ENCODE results near the gene ATXN7L1.

The ATXN7L1 gene

GRCh38 chr7:105691680-105692564 lies 184.5 kb downstream of the ATXN7L1 start:
- no peak for DNase-seq (ENCODE audit: low spot score)
- TF ChIP-seq, protein P1, sequence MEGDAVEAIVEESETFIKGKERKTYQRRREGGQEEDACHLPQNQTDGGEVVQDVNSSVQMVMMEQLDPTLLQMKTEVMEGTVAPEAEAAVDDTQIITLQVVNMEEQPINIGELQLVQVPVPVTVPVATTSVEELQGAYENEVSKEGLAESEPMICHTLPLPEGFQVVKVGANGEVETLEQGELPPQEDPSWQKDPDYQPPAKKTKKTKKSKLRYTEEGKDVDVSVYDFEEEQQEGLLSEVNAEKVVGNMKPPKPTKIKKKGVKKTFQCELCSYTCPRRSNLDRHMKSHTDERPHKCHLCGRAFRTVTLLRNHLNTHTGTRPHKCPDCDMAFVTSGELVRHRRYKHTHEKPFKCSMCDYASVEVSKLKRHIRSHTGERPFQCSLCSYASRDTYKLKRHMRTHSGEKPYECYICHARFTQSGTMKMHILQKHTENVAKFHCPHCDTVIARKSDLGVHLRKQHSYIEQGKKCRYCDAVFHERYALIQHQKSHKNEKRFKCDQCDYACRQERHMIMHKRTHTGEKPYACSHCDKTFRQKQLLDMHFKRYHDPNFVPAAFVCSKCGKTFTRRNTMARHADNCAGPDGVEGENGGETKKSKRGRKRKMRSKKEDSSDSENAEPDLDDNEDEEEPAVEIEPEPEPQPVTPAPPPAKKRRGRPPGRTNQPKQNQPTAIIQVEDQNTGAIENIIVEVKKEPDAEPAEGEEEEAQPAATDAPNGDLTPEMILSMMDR (IDR thresholded peaks at IDR 0.05), result no peak
- Histone ChIP-seq H3K4me3 (peak overlapping the region; percentile 70), H3K27ac (peak overlapping the region in 1 of 2 donors; percentile 61)

- DNase-seq (ENCODE audit: low spot score), result no peak
- Histone ChIP-seq H3K4me3 (peak overlapping the region; percentile 70), H3K27ac (peak overlapping the region in 1 of 2 donors; percentile 78)
- TF ChIP-seq, protein P1 (IDR thresholded peaks at IDR 0.05), result no peak
Measured at GRCh38 chr7:105691082-105691679, 185.2 kb downstream of the ATXN7L1 start.

DNA sequence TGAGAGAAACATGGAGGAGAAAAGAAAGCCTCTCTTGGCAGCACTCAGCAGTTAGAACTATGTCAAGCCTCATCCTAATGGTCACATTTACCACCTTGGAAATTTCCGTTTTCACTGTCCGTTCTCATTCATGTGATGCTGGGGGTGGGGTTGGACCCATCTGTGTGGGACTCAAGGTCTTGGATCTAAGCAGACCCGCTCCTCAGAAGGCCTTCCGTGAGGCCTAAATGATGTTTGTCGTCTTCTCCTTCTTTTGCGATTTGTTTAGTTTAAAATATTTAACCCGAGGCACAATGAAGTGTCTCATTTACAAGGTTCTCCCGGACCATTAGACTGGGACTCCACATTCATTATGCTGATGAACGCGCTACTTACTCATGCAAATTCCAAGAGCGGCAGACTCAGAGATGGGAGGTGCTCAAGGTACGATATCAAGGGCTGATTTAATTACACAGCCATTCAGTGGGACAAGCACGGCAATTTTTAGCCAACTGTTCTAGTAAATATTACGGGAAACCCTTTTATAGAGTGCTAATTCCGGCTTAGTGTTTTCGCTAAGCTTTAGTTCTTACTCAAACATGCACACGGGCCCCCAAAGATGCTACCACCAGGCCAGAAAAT lies 186.0 kb downstream of the ATXN7L1 start:
- peak overlapping the region in 1 of 2 donors; percentile 78 for H3K27ac ChIP-seq
- TF ChIP-seq, protein P1 (IDR thresholded peaks at IDR 0.05), result no peak
- no peak for DNase-seq (ENCODE audit: low spot score)
- peak overlapping the region; percentile 70 for H3K4me3 ChIP-seq

DNA sequence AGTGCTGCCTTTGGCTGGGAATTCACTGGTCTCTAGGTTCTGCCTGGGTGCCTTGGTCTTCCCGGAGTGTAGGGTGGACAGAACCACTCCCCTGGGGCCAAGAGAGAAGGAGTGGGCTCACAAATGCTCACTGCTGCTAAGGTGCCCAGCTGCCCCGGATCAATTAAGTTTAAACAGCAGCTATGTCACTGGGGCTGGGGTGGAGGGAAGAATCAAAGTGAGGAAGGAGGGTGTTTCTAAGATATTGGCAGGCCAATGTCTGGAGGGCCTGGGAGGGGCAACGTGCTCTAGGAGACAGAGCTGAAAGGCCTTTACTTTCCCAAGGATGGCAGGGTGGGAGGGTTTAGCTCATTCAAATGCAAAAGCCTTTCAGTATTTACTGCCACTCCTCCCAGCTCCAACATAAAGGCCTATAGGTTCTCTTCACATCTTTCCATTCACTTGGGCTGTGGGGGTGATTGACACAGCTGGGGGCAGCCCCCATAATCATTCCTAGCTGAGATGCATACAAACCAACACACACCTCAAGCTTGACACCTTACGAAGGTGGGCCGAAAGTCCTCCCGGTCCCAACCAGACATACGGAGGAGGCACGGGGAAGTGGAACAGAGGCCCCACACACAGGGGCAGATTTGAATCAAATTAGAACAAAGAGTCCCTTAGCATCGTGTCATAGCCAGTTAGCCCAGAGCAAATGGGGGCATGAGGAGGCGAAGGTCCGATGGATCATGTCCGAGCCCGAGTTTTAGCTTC lies 187.2 kb downstream of the ATXN7L1 start:
- TF ChIP-seq, protein P1 (IDR thresholded peaks at IDR 0.05), result no peak
- DNase-seq (ENCODE audit: low spot score), result no peak
- Histone ChIP-seq H3K4me3 (no peak overlapping the region), H3K27ac (no peak overlapping the region)

DNA sequence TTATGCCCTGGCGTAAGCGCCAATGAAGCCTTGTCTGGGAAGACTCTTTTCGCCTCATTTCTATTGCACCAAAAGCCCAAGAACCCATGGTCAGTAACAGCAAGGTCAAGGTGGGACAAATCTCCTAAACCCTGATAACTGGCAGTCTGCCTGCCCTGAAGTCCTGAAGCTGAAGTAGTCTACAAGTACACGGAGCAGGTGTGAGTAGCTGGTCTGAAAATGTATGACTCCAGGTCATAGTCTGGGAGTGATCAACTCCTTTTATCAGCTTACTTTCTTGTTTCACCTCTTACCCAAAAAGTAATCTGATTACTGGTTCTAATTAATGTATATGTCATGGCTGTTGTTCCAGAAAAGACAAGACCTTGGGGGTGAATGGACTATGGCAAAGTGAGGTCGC lies 187.8 kb downstream of the ATXN7L1 start:
- no peak for DNase-seq (ENCODE audit: low spot score)
- no peak overlapping the region for H3K4me3 ChIP-seq
- TF ChIP-seq, protein P1 (IDR thresholded peaks at IDR 0.05), result no peak
- no peak overlapping the region for H3K27ac ChIP-seq

DNA sequence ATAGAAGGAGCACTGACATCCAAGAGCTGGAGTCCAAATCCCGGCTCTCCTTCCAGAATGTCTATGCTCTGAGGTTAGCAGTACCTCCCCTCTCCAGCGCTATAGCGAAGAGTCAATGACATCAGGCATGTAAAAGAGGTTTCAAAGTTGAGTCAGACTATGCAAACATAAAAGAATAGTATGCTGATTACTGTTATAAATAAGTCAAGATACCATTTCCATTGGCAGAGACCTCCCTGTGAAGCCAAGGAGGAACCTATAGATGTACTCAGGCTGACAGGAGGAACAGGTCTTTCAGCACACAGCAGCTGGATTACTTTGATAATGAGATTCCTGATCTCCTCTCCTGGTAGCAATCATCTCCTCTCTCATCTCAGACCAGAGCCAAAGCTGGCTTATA lies 191.2 kb downstream of the ATXN7L1 start:
- DNase-seq (ENCODE audit: low spot score), result no peak
- Histone ChIP-seq H3K4me3 (no peak overlapping the region), H3K27ac (no peak overlapping the region)
- TF ChIP-seq, protein P1 (IDR thresholded peaks at IDR 0.05), result no peak

Measured in coronary artery (tissue), 2 donors.